ENCODE results near the gene SLC18B1.

- TF ChIP-seq CTCF (IDR thresholded peaks at IDR 0.05; ENCODE audit: insufficient read depth, low read length, poor library complexity, severe bottlenecking): no peak
- TF ChIP-seq EZH2phosphoT487 (conservative IDR thresholded peaks at IDR 0.05; ENCODE audit: low read length): no peak
Measured at GRCh38 chr6:132789396-132789776, 9.1 kb downstream of the SLC18B1 start.

Data from SU-DHL-6 (cell line).